KOPT-K1 (cell line): Measurements from ENCODE around the gene MYOT.

Experiments used
- H3K27ac ChIP-seq: fragments of 200-600 bp; sonication (generic); 2 replicates; pipeline ENCODE4 v1.5.1; 2016; ENCODE audit warnings: antibody characterized with exemption, mild to moderate bottlenecking, low read depth, low read length; ENCODE audit not compliant: poor library complexity, severe bottlenecking
- H3K36me3 ChIP-seq: fragments of 200-600 bp; sonication (generic); 2 replicates; pipeline ENCODE4 v1.5.1; 2017; ENCODE audit warnings: antibody characterized with exemption, mild to moderate bottlenecking, low read length, moderate library complexity; ENCODE audit not compliant: insufficient read depth
- H3K9me3 ChIP-seq: fragments of 200-600 bp; sonication (generic); 2 replicates; pipeline ENCODE4 v1.5.1; 2017; ENCODE audit warnings: antibody characterized with exemption, low read length, mild to moderate bottlenecking; ENCODE audit not compliant: insufficient read depth, poor library complexity, severe bottlenecking

MYOT gene, protein sequence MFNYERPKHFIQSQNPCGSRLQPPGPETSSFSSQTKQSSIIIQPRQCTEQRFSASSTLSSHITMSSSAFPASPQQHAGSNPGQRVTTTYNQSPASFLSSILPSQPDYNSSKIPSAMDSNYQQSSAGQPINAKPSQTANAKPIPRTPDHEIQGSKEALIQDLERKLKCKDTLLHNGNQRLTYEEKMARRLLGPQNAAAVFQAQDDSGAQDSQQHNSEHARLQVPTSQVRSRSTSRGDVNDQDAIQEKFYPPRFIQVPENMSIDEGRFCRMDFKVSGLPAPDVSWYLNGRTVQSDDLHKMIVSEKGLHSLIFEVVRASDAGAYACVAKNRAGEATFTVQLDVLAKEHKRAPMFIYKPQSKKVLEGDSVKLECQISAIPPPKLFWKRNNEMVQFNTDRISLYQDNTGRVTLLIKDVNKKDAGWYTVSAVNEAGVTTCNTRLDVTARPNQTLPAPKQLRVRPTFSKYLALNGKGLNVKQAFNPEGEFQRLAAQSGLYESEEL

DNA sequence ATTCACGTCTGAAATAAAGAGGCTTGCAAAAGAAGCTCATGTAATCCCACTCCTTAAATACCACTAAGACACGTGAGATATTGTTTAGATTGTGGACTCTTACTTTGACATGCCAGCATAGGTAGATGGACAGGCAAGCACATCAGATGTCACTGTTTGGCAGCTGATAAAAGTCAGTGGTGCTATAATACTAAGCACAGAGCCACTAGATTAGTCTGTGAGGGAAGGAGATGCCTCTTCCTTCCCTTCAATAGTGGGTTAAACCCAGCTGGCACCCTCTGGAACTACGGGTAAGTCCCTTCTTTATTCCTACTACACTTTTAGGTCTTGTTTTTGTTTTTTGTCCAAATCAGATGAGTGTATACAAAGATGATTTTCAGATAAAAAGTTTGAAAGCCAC lies at the start of gene MYOT:
Gene MYOT, plus strand, starts transcription at position 197 of the 400 bp plus-strand sequence. CDS start 2,792 bp downstream, outside the sequence.
- Histone ChIP-seq H3K27ac (no peak within 1 kb of the TSS), H3K36me3 (no peaks in the 10 kb centered on the region), H3K9me3 (no peaks in the 10 kb centered on the region)

DNA sequence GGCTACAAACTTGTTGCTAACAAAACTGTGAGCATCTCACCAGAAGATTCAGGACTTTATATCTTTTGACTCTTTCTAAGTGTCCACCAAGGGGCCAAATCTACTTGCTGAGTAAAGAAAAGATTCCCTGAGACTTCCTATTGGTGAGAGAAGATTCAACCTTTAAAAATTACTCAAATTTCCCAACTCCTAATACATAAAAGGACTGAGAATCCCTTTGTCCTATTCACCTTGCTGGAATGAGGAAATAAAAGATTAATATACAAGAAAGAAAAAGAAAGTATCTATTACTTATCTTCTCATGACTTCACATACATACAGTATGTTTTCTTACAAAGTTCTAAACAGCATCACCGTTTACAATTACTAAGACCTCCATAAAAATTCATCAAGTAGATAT lies 47.9 kb upstream of the MYOT start:
- no peaks in the 10 kb centered on the region for H3K9me3 ChIP-seq
- no peaks in the 10 kb centered on the region for H3K36me3 ChIP-seq
- H3K27ac ChIP-seq = no peak overlapping the region

DNA sequence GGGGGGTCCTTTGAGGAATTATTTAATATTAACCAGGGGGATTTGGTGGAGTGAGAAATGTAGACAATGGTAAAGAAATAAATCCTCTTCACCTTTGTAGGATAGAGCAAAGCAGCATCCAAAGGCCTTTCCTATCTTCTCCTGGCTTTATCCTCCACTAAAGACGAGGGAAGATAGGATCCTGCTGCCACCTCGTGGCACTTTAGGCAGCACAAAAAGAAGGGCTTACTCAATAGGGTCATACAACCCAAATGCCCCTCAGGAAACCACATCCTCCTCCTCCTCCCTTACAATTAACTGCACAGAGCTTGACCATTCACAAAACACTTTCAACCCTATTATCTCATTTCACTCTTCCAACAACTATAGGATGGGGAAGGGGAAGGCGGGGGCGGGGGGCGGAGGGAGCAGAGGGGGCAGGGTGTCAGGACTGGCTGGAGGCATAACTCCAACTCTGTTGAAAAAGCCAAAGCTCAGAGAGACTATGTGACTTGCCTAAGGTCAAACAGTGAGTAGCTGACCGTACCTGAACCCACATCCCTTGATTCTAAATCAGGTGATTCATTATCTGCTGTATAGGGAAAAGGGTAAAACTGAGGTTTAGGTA lies 45.4 kb upstream of the MYOT start:
- Histone ChIP-seq H3K36me3 (no peaks in the 10 kb centered on the region), H3K9me3 (peaks cover 4% of the 10 kb centered on the region)

DNA sequence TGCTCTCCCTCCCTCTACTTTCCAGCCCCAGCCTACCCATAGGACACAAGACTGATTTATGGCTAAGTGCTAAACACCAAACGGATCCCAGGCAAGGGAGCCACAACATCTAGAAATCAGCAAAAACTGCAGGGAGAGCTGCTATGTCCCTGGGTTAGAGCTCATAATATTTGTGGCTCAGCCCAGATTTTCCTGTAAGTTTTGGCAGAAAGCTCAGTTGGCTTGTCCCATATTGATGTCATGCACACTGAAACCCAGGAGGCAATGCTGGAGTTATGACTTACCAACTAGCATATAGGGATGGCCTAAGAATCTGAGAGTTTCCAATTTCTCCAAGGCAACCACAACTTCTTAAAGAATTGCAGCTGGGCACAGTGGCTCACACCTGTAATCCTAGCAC lies 44.7 kb upstream of the MYOT start:
- peaks cover 4% of the 10 kb centered on the region for H3K9me3 ChIP-seq
- no peak overlapping the region for H3K27ac ChIP-seq
- H3K36me3 ChIP-seq = no peaks in the 10 kb centered on the region

More for the DNA sequence above, 45.4 kb upstream of the MYOT start:
- H3K27ac ChIP-seq = no peak overlapping the region

DNA sequence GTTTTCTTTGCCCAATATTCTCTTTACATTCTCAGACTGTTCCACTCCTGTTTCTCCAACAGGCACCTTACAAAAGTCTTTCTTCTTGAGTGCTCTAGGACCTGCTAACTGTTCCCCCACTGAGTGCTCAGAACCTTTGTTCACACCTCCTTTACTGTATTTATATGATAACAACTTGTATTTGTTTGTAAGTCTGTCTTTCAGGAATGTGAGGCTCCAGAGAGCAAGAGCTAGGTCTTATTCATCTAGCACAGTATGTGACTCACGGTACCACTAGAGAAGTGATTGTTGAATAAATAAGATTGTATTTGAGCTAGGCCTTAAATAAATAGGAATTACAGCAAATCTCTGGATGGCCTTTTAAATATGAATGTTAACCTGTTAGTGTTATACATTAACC lies 42.5 kb upstream of the MYOT start:
- Histone ChIP-seq H3K27ac (no peak overlapping the region), H3K9me3 (peaks cover 4% of the 10 kb centered on the region), H3K36me3 (no peaks in the 10 kb centered on the region)

DNA sequence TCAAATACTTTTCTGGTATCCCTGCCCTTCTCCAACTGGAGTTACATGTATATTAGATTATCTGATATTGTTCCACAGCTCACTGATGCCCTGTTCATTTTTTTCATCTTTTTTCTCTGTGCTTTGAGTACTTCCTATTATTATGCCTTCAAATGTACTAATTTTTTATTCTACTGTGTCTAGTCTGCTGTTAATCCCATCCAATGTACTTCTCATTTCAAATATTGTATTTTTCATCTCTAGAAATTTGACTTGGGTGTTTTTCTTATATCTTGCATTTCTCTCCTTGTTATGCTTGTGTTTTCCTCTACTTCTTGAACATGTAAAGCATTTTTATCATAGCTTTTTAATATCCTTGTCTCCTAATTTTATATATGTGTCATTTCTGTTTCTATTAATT lies 41.6 kb upstream of the MYOT start:
- peaks cover 4% of the 10 kb centered on the region for H3K9me3 ChIP-seq
- no peak overlapping the region for H3K27ac ChIP-seq
- no peaks in the 10 kb centered on the region for H3K36me3 ChIP-seq

DNA sequence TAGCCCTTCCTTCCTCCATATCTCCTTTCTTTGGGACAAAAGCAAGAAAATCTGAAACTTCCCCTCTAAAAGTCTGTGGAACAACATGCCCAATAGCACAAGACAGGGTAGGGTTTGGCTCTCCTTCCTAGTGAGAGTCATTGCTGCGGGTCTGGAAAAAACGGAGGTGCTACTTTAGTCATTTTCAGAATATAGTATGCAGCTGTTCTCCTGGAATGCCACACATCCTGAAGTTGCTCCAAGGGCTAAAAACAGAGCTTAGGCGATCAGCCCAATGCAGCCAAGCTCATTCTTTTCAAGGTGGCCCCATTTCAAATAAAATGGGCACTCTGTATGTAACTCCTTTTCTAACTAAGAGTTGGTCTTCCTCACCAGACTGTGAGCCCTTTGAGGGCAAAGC lies 39.5 kb upstream of the MYOT start:
- H3K9me3 ChIP-seq = peaks cover 4% of the 10 kb centered on the region
- H3K36me3 ChIP-seq = no peaks in the 10 kb centered on the region
- H3K27ac ChIP-seq = no peak overlapping the region

DNA sequence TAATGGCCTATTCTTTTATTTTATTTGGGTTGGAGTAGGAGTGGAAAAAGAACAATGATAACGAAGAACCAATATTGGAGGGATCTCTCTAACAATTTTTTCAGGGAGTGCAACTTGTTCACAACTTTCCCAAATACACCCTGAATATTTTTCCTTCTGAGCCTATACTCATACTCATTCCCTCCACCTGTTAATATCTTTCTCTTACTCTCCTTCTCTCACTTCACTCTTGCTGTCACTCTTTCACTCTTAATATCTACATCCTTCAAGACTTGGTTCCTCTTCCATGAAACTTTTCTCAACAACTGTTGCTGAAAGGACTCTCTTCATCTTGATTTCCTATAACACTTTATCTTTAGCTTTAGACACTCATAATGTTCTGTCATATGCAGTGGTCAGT lies 39.0 kb upstream of the MYOT start:
- Histone ChIP-seq H3K36me3 (no peaks in the 10 kb centered on the region), H3K27ac (no peak overlapping the region), H3K9me3 (peaks cover 4% of the 10 kb centered on the region)

DNA sequence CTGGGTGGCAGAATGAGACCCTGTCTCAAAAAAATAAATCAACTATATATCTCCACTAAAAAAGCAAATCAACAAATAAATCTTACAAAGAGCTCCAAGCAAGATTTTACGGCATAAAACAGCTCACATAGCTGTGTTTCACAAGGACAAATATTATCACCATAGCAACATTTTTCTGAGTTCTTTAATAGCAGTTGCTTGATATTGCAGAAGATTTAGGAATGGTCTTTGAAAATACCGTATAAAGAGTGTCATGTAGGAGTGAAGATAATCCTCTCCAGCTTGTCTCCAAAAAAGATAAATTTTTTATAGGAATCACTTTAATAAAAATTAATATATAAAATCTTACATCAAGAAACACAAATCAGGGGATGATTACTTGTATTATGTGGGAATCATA lies 36.6 kb upstream of the MYOT start:
- Histone ChIP-seq H3K9me3 (peaks cover 4% of the 10 kb centered on the region), H3K27ac (no peak overlapping the region), H3K36me3 (no peaks in the 10 kb centered on the region)

DNA sequence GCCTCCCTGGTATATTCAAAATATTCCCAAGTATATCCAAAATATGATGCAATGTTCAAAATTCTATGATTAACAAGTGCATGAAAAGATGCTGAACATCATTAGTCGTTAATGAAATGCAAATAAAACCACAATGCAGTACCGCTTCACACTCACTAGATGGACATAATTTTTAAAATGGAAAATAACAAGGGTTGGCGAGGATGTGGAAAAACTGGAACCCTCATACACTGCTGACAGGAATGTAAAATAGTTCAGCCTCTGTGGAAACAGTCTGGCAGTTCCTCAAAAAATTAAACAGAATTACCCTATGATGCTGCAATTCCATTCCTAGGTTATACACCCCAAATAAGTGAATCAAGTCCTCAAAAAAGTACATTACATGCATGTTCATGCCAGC lies 36.1 kb upstream of the MYOT start:
- Histone ChIP-seq H3K9me3 (peaks cover 2% of the 10 kb centered on the region), H3K36me3 (no peaks in the 10 kb centered on the region), H3K27ac (no peak overlapping the region)

DNA sequence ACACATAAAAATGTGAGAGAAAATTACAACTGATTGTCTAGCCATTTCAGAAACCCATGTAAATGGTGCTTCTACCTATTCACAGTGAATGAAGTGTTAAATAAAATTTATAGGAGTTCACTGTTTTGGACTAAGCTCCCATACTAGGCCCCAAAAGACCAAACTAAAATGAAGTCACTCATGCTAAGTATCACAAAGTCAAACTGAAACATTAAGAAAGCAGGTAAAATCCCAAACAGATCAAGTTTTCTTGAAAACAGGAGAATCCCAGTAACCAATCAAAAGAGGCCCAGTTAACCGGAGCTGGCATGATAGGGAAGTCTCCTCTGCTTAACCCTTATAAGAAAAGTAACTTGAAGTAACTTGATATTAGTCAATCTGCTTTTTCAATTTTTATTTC lies 35.2 kb upstream of the MYOT start:
- Histone ChIP-seq H3K36me3 (no peaks in the 10 kb centered on the region), H3K9me3 (no peaks in the 10 kb centered on the region), H3K27ac (no peak overlapping the region)

DNA sequence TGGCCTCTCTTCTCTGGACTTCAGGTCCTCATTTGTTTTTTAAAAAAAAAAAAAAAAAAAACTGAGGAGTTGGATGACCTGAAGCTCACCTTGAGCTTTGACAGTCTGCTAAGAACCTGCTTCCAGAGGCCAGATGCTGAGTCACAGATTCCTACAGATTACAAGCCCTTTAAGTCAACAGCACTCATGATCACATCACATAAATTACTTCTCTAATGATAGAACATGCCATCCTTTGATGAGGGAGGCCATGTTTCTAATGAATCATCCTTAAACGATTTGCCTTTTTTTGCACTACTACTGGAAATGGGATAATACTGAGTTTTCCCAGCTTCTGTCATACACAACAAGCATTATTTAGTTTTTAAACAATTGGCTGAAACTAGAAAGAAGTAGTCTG lies 34.2 kb upstream of the MYOT start:
- H3K27ac ChIP-seq = no peak overlapping the region
- H3K9me3 ChIP-seq = no peaks in the 10 kb centered on the region
- H3K36me3 ChIP-seq = no peaks in the 10 kb centered on the region

DNA sequence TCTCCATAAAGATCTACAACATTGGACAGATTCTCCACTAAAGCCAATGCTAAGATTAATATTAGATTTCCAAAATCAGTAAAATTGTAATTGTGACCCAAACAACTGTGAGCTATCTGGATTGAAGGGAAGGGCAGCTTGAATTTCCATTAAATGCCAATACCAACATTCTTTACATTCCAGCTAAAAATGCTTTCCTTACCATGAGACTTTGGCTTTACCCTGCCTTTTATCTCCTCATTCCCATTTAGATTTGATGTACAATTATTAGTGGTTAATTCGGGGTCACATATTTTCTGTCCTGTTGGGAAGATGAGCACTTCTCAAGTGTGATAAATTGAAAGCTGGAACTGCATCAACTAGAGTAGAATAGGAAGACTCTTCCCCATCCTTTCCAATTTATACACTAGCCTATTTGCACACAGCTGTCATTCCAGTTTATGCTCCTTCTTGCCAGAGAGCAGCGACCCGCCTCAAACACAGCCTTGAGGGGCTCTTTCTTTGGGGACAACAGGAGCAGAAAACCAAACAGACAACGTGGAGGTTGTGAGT lies 33.1 kb upstream of the MYOT start:
- H3K36me3 ChIP-seq = no peaks in the 10 kb centered on the region
- no peak overlapping the region for H3K27ac ChIP-seq
- no peaks in the 10 kb centered on the region for H3K9me3 ChIP-seq

DNA sequence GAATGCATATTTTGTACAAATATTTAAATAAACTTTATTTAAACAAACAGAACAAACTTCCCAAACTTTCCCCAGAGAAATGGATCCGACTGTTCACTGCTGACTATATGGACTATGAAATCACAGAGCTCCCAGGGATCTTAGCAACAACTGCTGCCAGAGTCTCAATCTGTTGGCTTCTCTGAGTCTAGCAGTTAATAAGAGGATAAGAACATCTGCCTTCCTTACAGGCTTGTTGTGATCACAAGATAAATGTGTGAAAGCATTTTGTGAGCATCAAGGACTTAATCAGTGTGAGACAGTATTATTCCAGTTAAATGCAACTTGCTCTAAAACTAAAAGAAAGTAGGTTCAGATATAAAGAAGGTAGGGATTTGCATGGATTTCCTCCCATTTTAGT lies 31.4 kb upstream of the MYOT start:
- Histone ChIP-seq H3K9me3 (no peaks in the 10 kb centered on the region), H3K27ac (no peak overlapping the region), H3K36me3 (no peaks in the 10 kb centered on the region)

DNA sequence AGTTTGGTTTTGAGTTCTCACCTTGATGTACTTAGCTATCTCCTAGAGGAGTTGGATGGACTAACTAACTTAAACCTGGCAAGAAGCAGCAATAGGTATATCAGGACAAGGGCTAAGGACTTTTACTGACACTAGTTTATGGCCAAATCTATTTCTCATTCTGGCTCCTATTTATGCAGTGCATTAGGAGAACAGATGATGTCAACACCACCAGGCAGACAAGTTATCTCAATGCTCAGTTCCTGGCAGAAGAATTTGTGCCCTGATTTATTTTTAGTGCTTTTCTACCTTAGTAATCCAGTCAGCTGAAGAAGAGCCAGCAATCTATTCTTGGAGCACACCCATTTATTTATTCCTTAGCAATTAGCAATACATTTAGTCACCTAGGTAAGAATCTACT lies 30.7 kb upstream of the MYOT start:
- no peak overlapping the region for H3K27ac ChIP-seq
- H3K36me3 ChIP-seq = no peaks in the 10 kb centered on the region
- H3K9me3 ChIP-seq = no peaks in the 10 kb centered on the region
